SKM-1 treated with dmso at 0.1 percent for 144 hours (cell line): ENCODE data around the gene SPRR5.

Experiments
- DNase-seq: peaks from one replicate; lab custom pipeline; 2025; ENCODE audit not compliant: unreplicated experiment; lab: John Stamatoyannopoulos, UW

SPRR5 gene

DNA sequence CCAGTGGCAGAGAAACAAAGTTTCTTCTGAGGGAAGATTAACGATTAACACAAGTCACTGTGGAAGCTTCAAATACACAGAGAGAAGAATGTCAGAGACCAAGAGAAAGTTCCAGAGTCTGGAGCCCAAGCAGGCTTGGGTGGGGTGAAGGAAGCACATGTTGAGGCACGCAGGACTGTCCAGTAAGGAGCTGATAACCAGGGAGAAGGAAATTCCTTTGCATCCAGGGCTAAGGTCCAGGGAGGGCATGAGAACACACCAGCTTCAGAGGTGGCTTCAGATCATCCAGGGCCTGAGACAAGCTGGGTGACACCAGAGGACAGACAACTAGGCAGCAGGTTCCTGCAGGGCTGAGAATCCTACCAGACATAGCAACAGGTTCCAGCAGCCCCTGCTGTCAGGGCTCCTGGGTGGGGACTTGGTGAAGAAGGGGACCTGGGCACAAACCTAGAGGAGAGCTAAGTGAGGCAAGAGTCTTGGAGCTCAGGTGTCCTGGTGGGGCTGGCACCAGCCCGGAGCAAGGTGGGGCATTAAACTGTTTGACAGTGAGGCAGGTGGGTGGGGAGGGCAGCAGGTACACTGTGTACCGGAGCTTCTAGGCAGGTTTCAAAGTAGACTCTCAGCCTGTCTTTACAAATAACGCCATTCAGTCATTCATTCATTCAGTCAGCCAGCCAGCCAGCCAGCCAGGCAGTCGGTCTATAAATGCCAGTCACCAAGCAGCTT, 34.3 kb downstream of the SPRR5 start:
- no peak for DNase-seq

DNA sequence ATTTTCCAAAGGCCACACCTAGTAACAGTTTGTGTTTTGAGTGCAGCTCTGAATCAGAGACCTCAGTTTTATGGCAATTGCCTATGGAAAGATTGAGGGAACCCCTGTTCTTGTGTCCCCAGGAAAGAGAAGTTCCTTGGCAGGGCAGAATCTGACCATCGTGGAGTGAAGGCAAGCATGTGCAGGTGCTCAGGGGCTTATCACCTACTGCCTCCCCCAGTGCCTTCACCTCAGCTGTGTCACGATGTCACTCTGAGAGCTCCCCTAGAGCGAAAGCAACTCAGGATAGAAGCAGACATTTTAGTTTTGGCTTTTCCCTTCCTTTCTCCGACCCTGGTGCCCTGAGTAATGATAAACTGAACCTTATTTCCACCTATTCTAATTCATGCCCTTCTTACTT, 35.1 kb downstream of the SPRR5 start:
- DNase-seq: no peak

DNA sequence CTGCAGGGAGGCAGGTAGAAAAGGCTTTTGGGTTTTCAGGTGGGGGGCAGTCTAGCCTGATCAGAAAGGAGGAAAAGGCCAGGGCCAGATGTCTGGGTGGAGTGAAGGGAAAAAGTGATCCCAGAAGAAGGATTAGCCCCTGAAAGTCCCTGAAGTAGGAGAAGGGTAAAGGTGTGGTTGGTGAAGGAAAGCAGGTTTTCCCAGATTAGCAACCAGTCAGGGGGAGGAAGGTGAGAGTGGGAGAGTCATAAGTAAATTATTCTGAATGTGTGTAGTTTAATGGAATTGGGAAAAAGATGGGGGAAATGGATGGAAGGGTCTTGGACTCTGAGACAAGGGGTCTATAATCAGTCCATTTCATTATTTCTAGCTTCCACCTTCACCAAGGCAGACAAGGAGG, 36.2 kb downstream of the SPRR5 start:
- no peak for DNase-seq

DNA sequence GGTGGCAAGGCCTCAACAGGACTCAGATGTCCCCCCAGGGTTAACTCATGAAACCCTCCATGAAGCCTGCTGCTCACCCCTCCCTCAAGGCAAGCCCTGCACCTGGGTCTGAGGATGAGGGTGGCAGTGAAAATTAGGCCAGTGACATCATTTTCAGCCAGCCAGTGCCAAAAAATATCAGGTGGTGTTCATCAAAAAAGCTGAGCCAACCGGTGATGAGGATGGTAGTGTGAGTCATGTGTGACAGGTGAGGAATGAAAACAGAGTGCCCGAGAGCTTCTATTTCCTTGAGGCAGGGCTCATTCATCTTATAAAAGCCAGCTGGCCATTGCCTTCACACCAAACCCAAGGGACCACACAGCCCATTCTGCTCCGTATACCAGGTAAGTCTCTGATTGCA, 36.7 kb downstream of the SPRR5 start, which contains the start of gene SPRR1A:
Gene SPRR1A, plus strand, starts transcription at position 339 of the 400 bp plus-strand sequence. CDS start 1,150 bp downstream, outside the sequence.
- no peak for DNase-seq

DNA sequence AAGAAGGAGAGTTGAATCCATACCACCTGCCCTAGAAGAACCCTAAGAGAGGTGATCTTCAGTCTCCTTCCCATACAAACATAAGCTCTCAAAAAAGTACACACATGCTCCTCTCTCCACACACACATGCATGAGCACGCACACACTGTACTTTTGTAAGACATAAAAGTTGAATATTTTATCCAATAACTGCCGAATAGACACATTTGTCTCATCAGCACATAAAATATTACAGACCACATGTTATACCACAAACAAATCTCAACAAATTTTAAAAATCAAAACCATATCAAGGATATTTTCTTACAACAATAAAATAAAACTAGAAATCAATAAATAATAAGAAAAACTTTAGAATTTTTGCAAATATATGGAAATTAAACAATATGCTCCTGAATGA, 39.6 kb downstream of the SPRR5 start:
- DNase-seq: no peak

DNA sequence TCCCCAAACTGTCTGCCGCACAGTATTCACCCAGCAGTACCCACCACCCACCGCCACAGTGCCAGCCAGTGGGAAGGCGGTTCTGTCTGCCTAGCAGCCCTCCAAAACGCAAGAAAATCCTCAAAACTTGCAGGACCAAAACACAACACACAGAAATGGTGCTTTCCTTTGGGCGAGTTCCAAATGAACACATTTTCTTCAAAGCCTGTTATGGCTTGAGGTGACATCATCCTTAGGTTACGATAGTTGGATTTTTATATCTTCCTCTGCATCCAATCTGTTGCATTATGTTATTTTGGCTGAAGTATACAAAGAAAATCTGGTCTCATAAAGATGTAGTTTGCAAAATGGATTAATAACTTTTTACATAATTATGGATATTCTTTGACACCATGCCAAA, 46.2 kb downstream of the SPRR5 start:
- DNase-seq: no peak

DNA sequence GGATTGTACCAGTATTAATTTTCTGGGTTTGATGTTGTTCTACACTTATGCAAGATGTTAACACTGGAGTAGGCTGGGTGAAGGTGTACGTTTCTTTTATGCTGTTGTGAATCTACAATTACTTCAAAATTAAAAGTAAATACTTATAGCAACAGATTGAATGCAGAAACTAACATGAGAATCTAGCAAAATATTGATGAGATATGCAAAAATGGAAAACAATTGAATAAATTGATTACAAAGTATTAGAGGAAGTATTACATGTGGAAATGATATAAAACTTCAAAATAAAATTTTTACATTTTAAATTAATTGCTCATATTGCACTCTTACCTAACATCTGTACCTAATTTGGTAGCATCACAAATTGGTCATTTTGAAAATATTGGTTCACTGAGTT, 48.8 kb downstream of the SPRR5 start:
- DNase-seq: no peak

DNA sequence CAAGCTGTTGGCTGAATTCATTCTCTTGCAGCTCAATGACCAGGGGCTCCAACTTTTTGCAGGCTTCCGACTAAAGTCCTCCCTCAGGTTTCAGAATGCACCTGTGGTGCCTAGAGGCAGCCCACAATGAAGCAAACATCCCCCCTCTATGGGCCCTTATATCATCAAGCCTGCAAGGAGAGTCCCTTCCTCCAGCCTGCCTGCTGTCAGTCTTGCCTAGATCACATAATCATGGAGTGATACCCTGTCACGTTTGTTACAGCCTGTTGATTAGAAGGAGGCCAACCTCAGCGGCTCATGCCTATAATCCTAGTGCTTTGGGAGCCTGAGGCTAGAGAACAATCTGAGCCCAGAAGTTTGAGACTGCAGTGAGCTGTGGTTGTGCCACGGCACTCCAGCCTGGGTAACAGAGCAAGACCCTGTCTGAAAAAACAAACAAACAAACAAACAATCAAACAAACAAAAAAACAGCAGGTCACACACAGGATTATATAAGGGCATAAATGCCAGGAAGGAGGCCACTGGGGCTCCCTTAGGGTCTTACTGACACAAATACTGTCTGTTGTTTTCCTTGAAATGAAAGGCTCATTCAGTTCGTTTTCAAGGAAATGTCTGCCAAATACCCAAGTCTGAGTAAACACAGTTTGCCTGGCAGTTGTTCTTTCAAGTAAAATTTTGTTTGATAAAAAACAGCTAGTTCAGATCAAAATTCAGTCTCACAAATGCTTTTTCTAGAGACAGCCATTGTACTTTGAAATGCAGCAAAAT, 49.8 kb downstream of the SPRR5 start:
- no peak for DNase-seq

DNA sequence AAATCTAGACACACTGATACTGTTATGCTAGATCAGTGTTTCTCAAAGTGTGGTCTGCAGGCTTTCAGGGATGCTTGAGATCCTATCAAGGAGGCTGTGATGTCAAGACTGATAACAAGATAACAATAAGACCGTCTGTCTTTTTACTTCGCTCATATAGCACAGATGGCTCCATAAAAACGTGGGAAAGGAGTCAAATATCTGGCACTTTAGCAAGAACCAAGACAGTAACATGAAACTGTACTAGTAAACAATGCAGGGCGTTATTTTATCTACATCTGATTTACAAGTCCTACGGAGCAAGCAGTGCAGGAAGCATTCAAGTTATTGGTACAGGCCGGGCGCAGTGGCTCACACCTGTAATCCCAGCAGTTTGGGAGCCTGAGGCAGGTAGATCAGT, 50.9 kb downstream of the SPRR5 start:
- no peak for DNase-seq

DNA sequence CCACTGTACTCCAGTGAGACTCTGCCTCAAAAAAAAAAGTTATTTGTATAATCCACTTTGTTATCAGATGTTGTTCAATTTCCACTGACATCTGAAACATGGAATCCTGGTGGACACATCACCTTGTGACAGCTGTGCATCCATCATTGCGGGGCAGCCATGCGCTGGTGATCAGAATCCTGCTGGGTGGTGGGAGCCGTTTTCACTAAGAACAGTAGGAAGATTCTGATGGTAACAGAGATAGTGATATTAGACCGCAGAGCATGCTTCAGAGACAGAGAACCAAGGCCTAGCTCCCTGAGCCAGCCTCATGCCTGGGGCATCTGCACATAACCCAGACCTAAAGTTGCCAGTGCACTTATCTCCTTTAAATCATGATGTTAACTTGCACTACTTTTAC, 51.5 kb downstream of the SPRR5 start:
- DNase-seq: no peak
